T-helper 17 cell (primary cell): ENCODE data around the gene PRX. TPM values are rescaled to one million over a fixed set of nuclear protein-coding genes. Genes with fewer than 3 reads are reported as not detected.
A peak's percentile ranks its signal among the peaks of the same experiment; 100 is the strongest.

Experiments used
- ATAC-seq: fragments of 150-1000 bp; cut with Tn5 transposase; 2 replicates; pipeline ENCODE4 v1.10.0; 2021; ENCODE audit warnings: mild to moderate bottlenecking, moderate library complexity
- DNase-seq, 3 donors: peaks; one replicate each; pipeline versions ENCODE4 v3.0.0 to v3.0.0-alpha.2; 2020 to 2021
- H3K9me3 ChIP-seq: one replicate; pipeline ENCODE4 v1.7.0; 2013; ENCODE audit warnings: low read length, mild to moderate bottlenecking; ENCODE audit not compliant: control insufficient read depth, poor library complexity, severe bottlenecking
- H3K27ac Mint-ChIP-seq: one replicate; pipeline ENCODE4 v1.8.0; 2022; ENCODE audit warnings: mild to moderate bottlenecking, moderate library complexity, mixed read lengths
- H3K27me3 Mint-ChIP-seq: one replicate; pipeline ENCODE4 v1.8.0; 2022; ENCODE audit warnings: mixed read lengths
- H3K36me3 Mint-ChIP-seq: one replicate; pipeline ENCODE4 v1.8.0; 2022; ENCODE audit warnings: low read depth, mixed read lengths
- H3K4me1 Mint-ChIP-seq: one replicate; pipeline ENCODE4 v1.8.0; 2022; ENCODE audit warnings: mild to moderate bottlenecking, mixed read lengths
- H3K4me3 Mint-ChIP-seq: one replicate; pipeline ENCODE4 v1.8.0; 2022; ENCODE audit warnings: mild to moderate bottlenecking, moderate library complexity, mixed read lengths
- total RNA-seq, 4 donors: library from RNA in 2 of 4; stranded (reverse) in 2 of 4; gene quantifications; one replicate each; pipeline ENCODE4 v1.2.3 and lab custom pipeline; 2022 to 2026

PRX gene
- total RNA-seq, 2 donors from 2014 or later, result 1.5 to 1.7 TPM

DNA sequence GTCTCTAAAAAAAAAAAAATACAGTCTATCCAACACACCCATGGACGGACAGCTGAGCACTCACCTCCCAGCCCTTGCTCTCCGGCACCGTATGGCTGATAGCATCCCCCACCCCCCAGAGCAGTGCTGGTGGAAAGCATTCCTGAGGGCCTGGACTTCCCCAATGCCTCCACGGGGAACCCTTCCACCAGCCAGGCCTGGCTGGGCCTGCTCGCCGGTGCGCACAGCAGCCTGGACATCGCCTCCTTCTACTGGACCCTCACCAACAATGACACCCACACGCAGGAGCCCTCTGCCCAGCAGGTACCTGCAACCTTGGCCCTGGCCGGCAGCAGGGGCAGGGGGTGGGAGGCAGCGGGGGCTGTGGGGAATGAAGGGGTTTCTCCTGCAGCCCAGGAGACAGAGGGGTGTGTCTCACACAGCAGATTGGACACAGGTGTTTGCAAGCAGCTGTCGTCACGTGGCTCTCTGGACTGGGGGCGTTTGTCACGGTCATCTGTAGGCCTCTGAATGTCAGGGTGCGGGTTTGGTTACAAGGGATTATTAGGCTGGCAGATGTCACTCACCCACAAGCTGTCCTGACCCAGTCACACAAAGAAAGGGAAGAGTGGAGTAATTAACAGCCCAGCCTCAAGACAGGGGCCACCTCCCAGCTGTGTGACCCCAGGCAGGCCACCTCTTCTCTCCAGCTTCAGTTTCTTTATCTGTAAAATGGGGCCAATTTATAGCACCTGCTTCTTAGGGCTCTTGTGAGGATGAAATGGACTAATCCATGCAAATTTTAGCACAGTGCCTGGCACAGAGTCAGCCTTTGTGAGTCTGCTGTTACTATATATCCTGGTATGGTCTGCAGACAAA, 45.4 kb downstream of the PRX start:
- H3K9me3 ChIP-seq, result no peaks in the 10 kb centered on the region
- H3K4me3 Mint-ChIP-seq, result no peak overlapping the region
- H3K27me3 Mint-ChIP-seq, result no peaks in the 10 kb centered on the region
- H3K4me1 Mint-ChIP-seq, result peaks cover 10% of the 10 kb centered on the region
- peaks cover 3% of the 10 kb centered on the region for H3K36me3 Mint-ChIP-seq
- ATAC-seq (no peak), DNase-seq (no peak)
- H3K27ac Mint-ChIP-seq, result no peak overlapping the region

DNA sequence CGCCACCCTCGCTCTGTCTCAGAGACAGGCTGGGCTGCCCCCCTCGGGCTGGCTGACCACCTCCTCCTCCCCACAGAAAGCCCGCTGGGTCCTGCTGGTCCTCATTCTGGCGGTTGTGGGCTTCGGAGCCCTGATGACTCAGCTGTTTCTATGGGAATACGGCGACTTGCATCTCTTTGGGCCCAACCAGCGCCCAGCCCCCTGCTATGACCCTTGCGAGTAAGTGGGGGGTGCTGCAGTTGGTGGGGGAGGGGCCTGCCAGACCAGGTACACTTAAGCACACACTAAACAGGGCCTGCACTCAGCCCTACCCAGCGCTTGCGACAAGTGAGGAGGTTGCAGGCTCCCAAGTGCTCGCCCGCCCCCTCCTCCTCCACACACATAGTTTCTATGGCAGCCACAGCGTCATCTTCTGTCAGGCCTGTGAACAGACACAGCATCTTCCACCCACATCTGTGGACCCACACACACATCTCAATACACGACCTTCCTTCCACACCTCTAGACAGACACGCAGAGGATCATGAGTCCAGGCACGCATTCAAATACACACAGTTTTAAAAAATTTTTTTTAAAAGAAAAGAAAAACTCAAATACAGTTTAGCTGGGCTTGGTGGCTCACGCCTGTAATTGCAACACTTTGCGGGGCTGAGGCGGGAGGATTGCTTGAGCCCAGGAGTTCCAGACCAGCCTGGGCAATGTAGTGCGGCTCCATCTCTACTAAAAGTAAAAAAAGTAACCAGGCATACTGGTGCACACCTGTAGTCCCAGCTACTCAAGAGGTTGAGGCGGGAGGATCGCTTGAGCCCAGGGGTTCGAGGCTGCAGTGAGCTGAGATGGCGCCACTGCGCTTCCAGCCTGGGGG, 46.2 kb downstream of the PRX start:
- Mint-ChIP-seq H3K27me3 (no peaks in the 10 kb centered on the region), H3K4me3 (no peak overlapping the region), H3K36me3 (peaks cover 3% of the 10 kb centered on the region), H3K4me1 (peaks cover 11% of the 10 kb centered on the region), H3K27ac (no peak overlapping the region)
- no peaks in the 10 kb centered on the region for H3K9me3 ChIP-seq
- DNase-seq (no peak), ATAC-seq (no peak)

DNA sequence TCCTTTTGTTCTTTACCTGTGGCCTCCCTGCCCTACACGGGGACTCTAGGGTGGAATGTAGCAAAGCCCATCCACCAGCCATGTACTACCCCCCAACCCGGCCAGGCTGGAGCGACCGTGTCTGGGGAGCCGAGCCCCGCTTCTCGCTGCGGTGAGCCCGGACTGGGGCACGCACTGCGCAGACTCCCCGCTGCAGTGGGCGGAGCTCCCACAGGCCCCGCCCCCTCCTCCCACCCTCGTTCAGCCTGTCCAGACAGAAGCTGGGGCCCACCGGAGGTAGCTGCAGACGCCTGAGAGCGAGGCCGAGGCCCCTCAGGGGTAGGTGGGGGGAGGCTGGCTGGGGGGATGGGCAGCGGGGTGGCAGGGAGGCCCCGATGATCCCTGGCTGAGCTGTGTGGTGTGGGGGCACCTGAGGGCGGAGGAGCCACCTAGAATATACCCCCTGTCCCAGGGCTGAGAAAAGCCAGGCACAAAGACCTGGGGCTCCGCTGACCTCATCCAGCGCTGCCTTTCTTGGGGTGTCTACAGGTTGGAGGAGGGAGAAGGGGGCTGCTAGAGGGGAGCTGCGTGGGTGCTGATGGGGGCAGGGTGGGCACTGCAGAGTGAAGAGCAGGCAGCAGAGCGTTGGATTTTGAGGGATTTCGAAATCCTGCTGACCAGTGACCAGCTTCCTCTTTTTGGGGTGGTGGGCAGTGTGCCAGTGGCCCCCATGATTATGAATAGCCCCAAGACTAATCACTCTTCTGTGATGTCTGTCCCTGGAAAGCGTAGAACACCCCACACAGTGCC, 47.4 kb downstream of the PRX start:
- no peaks in the 10 kb centered on the region for H3K9me3 ChIP-seq
- H3K27me3 Mint-ChIP-seq, result no peaks in the 10 kb centered on the region
- peaks cover 15% of the 10 kb centered on the region for H3K4me1 Mint-ChIP-seq
- peak; percentile 40 for ATAC-seq
- H3K36me3 Mint-ChIP-seq, result peaks cover 3% of the 10 kb centered on the region
- no peak overlapping the region for H3K4me3 Mint-ChIP-seq
- peak in 1 of 3 donors; percentile 15 for DNase-seq
- peak overlapping the region; percentile 27 for H3K27ac Mint-ChIP-seq

DNA sequence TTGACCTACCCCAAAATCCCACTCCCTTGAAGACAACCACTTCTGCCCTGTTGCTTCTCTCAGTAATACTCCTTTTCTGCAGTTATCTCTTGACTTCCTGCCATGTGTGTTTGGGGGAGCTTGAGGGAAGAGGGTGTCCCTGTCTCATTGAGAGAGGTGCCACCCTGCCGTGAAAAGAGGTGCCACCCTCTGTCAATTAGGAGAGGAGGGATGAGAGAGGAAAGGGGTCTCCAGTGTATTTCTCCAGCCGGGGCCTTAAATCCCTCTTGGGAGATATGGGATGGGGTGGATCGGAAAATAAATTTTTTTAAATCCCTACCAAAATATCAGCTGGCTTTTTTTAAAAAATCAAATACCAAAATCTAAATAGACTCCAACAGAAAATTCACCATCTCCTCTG, 48.2 kb downstream of the PRX start:
- peak overlapping the region; percentile 27 for H3K27ac Mint-ChIP-seq
- DNase-seq (no peak), ATAC-seq (no peak)
- H3K27me3 Mint-ChIP-seq, result no peaks in the 10 kb centered on the region
- H3K9me3 ChIP-seq, result no peaks in the 10 kb centered on the region
- H3K4me3 Mint-ChIP-seq, result no peak overlapping the region
- H3K36me3 Mint-ChIP-seq, result peaks cover 3% of the 10 kb centered on the region
- H3K4me1 Mint-ChIP-seq, result peaks cover 17% of the 10 kb centered on the region

DNA sequence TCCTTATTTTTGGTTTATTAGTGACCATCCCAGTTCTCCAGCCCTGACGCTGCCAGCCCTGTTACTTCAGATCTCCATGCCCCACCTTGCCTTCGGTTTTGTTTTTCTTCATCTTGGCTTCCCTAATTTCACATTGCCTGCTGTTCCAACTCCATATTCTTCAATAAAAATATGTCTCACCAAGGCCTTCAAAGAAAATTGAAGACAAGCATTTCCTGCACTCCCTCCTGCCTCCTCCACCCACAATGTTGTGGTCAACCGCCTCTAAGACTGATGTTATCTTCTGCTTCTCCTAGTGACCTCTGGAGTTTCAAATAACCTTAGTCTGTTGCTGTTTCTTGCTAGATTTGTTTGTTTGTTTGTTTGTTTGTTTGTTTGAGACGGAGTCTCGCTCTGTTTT, 50.1 kb downstream of the PRX start:
- ATAC-seq, result no peak
- Mint-ChIP-seq H3K4me1 (peaks cover 19% of the 10 kb centered on the region), H3K27me3 (no peaks in the 10 kb centered on the region), H3K36me3 (peaks cover 3% of the 10 kb centered on the region), H3K27ac (peak overlapping the region; percentile 73), H3K4me3 (no peak overlapping the region)
- no peak for DNase-seq
- H3K9me3 ChIP-seq, result no peaks in the 10 kb centered on the region

DNA sequence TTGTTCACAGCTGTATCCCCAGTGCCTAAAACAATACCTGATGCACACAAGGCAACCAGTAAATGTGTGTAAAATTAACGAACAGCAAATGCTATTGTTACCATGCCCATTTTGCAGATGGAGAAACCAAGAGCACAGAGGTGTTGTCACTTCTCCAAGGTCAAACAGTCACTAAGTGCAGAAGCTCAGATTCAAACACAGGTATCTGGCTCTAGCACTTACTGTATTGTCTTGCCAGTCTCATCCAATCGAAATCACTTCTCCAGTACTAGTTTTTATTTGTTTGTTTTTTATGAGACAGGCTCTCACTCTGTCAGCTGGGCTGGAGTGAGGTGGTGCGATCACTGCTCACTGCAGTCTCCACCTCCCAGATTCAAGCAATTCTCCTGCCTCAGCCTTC, 51.0 kb downstream of the PRX start:
- Mint-ChIP-seq H3K27ac (peak overlapping the region; percentile 73), H3K27me3 (no peaks in the 10 kb centered on the region), H3K36me3 (peaks cover 3% of the 10 kb centered on the region), H3K4me1 (peaks cover 23% of the 10 kb centered on the region), H3K4me3 (no peak overlapping the region)
- no peak for DNase-seq
- no peak for ATAC-seq
- no peaks in the 10 kb centered on the region for H3K9me3 ChIP-seq

DNA sequence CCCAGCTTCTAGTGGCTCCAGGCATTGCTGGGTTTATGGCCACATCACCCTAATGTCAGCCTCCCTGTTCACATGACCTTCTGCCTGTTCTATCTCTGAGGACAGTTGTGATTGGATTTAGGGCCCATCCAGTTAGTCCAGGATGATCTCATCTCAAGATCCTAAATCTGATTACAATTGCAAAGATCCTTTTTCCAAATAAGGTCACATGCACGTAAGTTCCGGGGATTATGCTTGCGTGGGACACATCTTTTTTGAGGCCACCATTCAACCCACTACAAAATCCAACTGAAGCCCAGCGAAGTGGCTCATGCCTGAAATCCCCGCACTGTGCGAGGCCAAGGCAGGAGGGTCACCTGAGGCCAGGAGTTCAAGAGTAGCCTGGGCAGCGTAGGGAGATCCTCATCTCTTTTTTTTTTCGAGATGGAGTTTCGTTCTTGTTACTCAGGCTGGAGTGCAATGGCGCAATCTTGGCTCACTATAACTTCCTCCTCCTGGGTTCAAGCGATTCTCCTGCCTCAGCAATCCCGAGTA, 52.4 kb downstream of the PRX start:
- Mint-ChIP-seq H3K4me1 (peaks cover 31% of the 10 kb centered on the region), H3K27ac (no peak overlapping the region), H3K27me3 (no peaks in the 10 kb centered on the region), H3K36me3 (peaks cover 3% of the 10 kb centered on the region), H3K4me3 (no peak overlapping the region)
- DNase-seq (no peak), ATAC-seq (no peak)
- no peaks in the 10 kb centered on the region for H3K9me3 ChIP-seq

DNA sequence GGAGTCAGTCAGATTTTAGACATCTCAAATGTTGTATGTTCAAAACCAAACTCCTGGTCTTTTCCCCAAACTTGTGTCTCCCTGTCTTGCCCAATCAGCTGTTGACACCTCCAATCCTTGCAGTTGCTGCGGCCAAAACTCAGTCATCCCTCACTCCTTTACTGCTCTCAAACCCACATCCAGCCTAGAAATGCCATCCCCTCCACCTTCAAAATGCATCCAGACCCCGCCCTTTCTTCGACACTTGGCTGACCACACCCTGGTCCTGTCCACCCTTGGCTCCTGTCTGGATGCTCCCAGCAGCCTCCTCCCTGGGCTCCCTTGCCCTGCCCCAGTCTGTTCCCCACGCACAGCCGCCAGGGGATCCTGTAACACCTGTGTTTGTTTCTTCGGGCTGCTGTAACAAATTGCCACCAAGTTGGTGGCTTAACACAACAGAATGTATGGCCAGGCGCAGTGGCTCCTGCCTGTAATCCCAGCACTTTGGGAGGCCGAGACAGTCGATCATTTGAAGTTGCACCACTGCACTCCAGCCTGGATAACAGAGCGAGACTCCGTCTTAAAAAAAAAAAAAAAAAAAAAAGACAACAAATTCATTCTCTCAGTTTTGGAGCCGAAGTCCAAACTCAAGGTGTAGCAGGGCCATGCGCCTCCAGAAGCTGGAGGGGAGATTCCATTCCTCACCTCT, 53.0 kb downstream of the PRX start:
- peaks cover 3% of the 10 kb centered on the region for H3K36me3 Mint-ChIP-seq
- peak overlapping the region; percentile 21 for H3K27ac Mint-ChIP-seq
- no peaks in the 10 kb centered on the region for H3K9me3 ChIP-seq
- H3K27me3 Mint-ChIP-seq, result no peaks in the 10 kb centered on the region
- ATAC-seq (no peak), DNase-seq (no peak)
- H3K4me3 Mint-ChIP-seq, result no peak overlapping the region
- H3K4me1 Mint-ChIP-seq, result peaks cover 30% of the 10 kb centered on the region

DNA sequence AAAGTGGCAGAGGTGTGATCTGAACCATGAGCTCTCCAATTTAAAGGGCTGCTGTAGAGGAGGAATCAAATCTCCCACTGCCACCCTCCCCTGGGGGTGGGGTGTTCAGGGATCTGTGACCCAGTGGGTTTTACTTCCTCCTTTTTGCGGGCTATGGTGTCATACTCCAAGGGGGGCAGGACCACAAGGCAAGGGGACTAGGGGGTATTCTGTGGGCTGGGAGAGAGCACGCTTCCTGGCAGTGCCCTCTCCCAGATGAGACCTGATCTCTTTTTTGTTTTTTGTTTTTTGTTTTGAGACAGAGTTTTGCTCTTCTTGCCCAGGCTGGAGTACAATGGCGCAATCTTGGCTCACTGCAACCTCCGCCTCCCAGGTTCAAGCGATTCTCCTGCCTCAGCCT, 54.4 kb downstream of the PRX start:
- no peaks in the 10 kb centered on the region for H3K9me3 ChIP-seq
- Mint-ChIP-seq H3K27ac (peak overlapping the region; percentile 62), H3K27me3 (no peaks in the 10 kb centered on the region), H3K36me3 (peaks cover 3% of the 10 kb centered on the region), H3K4me1 (peaks cover 27% of the 10 kb centered on the region), H3K4me3 (no peak overlapping the region)
- ATAC-seq (peak; percentile 49), DNase-seq (no peak)

DNA sequence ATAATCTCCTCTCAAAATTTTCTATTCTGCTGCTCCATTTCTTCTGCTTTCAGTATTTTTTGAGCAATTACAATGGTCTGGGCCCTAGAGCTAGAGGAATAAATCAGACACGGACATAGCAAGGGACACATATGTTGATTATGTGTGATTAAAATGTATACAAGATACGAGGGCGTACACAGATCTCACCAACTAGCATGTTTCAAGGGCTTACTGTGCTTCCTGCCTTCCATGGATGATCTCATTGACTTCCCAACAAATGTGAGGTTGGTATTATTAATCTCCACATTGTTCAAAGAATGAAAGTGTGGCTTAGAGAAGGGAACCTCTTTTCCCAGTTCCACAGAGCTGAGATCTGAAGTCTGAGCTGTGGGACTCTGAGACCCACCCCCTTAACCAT, 55.5 kb downstream of the PRX start:
- DNase-seq (no peak), ATAC-seq (no peak)
- Mint-ChIP-seq H3K36me3 (no peaks in the 10 kb centered on the region), H3K27ac (no peak overlapping the region), H3K4me3 (no peak overlapping the region), H3K4me1 (peaks cover 22% of the 10 kb centered on the region), H3K27me3 (no peaks in the 10 kb centered on the region)
- H3K9me3 ChIP-seq, result no peaks in the 10 kb centered on the region

DNA sequence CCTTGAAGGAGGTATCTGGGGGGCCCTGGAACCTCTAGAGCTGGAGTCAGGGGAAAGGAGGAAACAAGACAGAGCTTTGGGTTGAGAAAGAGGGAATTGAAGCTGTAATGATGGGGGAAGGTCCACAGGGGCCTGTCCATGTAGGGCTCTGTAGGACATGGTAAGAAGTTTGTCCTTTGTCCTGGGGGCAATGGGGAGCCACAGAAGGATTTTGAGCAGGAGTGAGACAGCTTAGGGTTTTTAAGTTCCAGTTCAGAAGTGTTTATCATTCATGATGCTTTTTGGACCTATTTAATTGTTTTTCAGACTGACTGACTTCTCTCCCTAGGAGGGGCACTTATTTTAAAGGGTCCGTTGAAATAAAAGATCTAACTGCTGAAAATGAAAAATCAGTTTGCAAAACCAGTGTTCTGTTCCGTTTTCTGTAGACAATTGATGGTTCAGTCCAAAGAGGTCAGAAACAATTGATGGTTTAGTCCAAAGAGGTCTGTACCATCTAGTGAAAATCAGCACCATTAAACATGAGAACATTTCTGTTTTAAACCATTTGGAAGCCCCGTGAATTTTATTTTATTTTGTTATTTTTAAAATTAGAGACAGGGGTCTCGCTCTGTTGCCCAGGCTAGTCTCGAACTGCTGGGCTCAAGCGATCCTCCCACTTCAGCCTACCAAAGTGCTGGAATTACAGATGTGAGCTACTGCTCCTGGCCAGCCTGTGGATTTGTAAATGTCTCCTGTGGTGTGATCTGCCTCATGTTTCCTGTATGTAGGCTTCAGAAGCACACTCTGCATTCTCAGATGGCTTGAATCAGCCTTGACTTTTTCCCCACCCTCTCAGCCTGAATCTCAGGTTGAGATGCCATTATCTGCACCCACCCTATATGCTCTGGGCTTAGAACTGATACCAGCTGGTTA, 56.2 kb downstream of the PRX start:
- H3K9me3 ChIP-seq, result no peaks in the 10 kb centered on the region
- H3K27ac Mint-ChIP-seq, result peak overlapping the region; percentile 78
- H3K4me1 Mint-ChIP-seq, result peaks cover 21% of the 10 kb centered on the region
- H3K36me3 Mint-ChIP-seq, result no peaks in the 10 kb centered on the region
- ATAC-seq (no peak), DNase-seq (no peak)
- H3K4me3 Mint-ChIP-seq, result no peak overlapping the region
- H3K27me3 Mint-ChIP-seq, result no peaks in the 10 kb centered on the region
